HG03571 (cell line): Measurements from ENCODE around the gene SMYD5.

ENCODE experiments used
- ATAC-seq: cut with Tn5 transposase; IDR thresholded peaks from one replicate; pipeline ENCODE4 v1.9.1; 2021; ENCODE audit not compliant: unreplicated experiment

SMYD5 gene

GRCh38 chr2:73237168-73237567 lies 23.1 kb downstream of the SMYD5 start:
- ATAC-seq: no peak

- no peak for ATAC-seq
These were observed 24.1 kb downstream of the SMYD5 start for GRCh38 chr2:73238149-73238548.

GRCh38 chr2:73238976-73239375 lies 24.9 kb downstream of the SMYD5 start:
- ATAC-seq: no peak

GRCh38 chr2:73239776-73240175 lies 25.7 kb downstream of the SMYD5 start:
- ATAC-seq: no peak

GRCh38 chr2:73243884-73244570 lies 30.0 kb downstream of the SMYD5 start:
- ATAC-seq: no peak

- no peak for ATAC-seq
These were observed 30.5 kb downstream of the SMYD5 start for GRCh38 chr2:73244580-73244979.

GRCh38 chr2:73246850-73247249 lies 32.8 kb downstream of the SMYD5 start:
- ATAC-seq: no peak

- ATAC-seq: no peak
These were observed 35.6 kb downstream of the SMYD5 start for GRCh38 chr2:73249636-73250035.

- no peak for ATAC-seq
These were observed 37.1 kb downstream of the SMYD5 start for GRCh38 chr2:73250872-73251846.

- no peak for ATAC-seq
These were observed 38.4 kb downstream of the SMYD5 start for GRCh38 chr2:73252238-73253027.

GRCh38 chr2:73253400-73253799 lies 39.4 kb downstream of the SMYD5 start:
- no peak for ATAC-seq

- no peak for ATAC-seq
These were observed 39.9 kb downstream of the SMYD5 start for GRCh38 chr2:73253901-73254300.

- no peak for ATAC-seq
These were observed 40.4 kb downstream of the SMYD5 start for GRCh38 chr2:73254343-73255006.

- ATAC-seq: no peak
These were observed 41.1 kb downstream of the SMYD5 start for GRCh38 chr2:73255007-73255644.

- ATAC-seq: no peak
These were observed 42.0 kb downstream of the SMYD5 start for GRCh38 chr2:73255907-73256617.

- ATAC-seq: no peak
These were observed 42.5 kb downstream of the SMYD5 start for GRCh38 chr2:73256618-73256922.

GRCh38 chr2:73257021-73257420 lies 43.0 kb downstream of the SMYD5 start:
- ATAC-seq: no peak

GRCh38 chr2:73257425-73258125 lies 43.5 kb downstream of the SMYD5 start:
- ATAC-seq: no peak

GRCh38 chr2:73258186-73258912 lies 44.3 kb downstream of the SMYD5 start:
- ATAC-seq: no peak
